GM23338 (cell line): ENCODE measurements around the gene KCTD1. TPM values are rescaled to one million over a fixed set of nuclear protein-coding genes. Genes with fewer than 3 reads are reported as not detected.

Experiments
- ATAC-seq: fragments of 200-7000 bp; cut with Tn5 transposase; 3 replicates; pipeline ENCODE4 v1.9.1; 2020
- DNase-seq: peaks from one replicate; pipeline ENCODE4 v3.0.0-alpha.2; 2015; ENCODE audit warnings: low spot score
- H2AFZ ChIP-seq: fragments of 200-600 bp; sonication (generic); 2 replicates; pipeline ENCODE4 v1.8.0; 2016; ENCODE audit warnings: antibody characterized with exemption, mild to moderate bottlenecking, moderate library complexity
- H3F3A ChIP-seq: fragments of 200-600 bp; sonication (generic); replicated peaks from 2 replicates; pipeline ENCODE4 v1.8.0; 2017; ENCODE audit warnings: antibody characterized with exemption, mixed run types, low read depth
- H3K27ac ChIP-seq: fragments of 200-600 bp; sonication (generic); 2 replicates; pipeline ENCODE4 v1.6.1; 2016; ENCODE audit warnings: low read depth
- H3K27me3 ChIP-seq: fragments of 200-600 bp; sonication (generic); 2 replicates; pipeline ENCODE4 v1.8.0; 2016; ENCODE audit warnings: mild to moderate bottlenecking, mixed run types, moderate library complexity; ENCODE audit not compliant: insufficient read depth
- H3K36me3 ChIP-seq: fragments of 200-600 bp; sonication (generic); 2 replicates; pipeline ENCODE4 v1.8.0; 2016; ENCODE audit warnings: mild to moderate bottlenecking; ENCODE audit not compliant: insufficient read depth
- H3K4me1 ChIP-seq: fragments of 200-600 bp; sonication (generic); 2 replicates; pipeline ENCODE4 v1.8.0; 2016; ENCODE audit warnings: mild to moderate bottlenecking, moderate library complexity; ENCODE audit not compliant: insufficient read depth
- H3K4me2 ChIP-seq: fragments of 200-600 bp; sonication (generic); 2 replicates; pipeline ENCODE4 v1.7.1; 2017; ENCODE audit warnings: mixed run types
- H3K4me3 ChIP-seq: fragments of 200-600 bp; sonication (generic); 2 replicates; pipeline ENCODE4 v1.6.1; 2016; ENCODE audit warnings: mixed run types
- H3K79me2 ChIP-seq: fragments of 200-600 bp; sonication (generic); replicated peaks from 2 replicates; pipeline ENCODE4 v1.8.0; 2017; ENCODE audit warnings: mild to moderate bottlenecking; ENCODE audit not compliant: insufficient read depth
- H3K9me2 ChIP-seq: fragments of 200-600 bp; sonication (generic); 2 replicates; pipeline ENCODE4 v1.8.0; 2017; ENCODE audit not compliant: insufficient read depth
- H4K20me1 ChIP-seq: fragments of 200-600 bp; sonication (generic); replicated peaks from 2 replicates; pipeline ENCODE4 v1.8.0; 2017; ENCODE audit warnings: mild to moderate bottlenecking; ENCODE audit not compliant: insufficient read depth
- H3K27ac Mint-ChIP-seq: 2 replicates; pipeline ENCODE4 v1.8.0; 2020; ENCODE audit warnings: inconsistent platforms, mild to moderate bottlenecking, moderate library complexity, mixed read lengths
- H3K27me3 Mint-ChIP-seq: 3 replicates; pipeline ENCODE4 v1.8.0; 2022; ENCODE audit warnings: low read depth, mild to moderate bottlenecking, moderate library complexity, mixed read lengths, inconsistent platforms; ENCODE audit not compliant: insufficient read depth, poor library complexity
- H3K36me3 Mint-ChIP-seq: 3 replicates; pipeline ENCODE4 v1.8.0; 2021; ENCODE audit warnings: low read depth, mild to moderate bottlenecking, inconsistent platforms, moderate library complexity, mixed read lengths
- H3K4me1 Mint-ChIP-seq: 3 replicates; pipeline ENCODE4 v1.8.0; 2020; ENCODE audit warnings: mild to moderate bottlenecking, inconsistent platforms, mixed read lengths
- H3K4me3 Mint-ChIP-seq: 3 replicates; pipeline ENCODE4 v1.8.0; 2021; ENCODE audit warnings: moderate library complexity, mild to moderate bottlenecking, inconsistent platforms, mixed read lengths
- H3K9me3 Mint-ChIP-seq: 3 replicates; pipeline ENCODE4 v1.8.0; 2020; ENCODE audit warnings: moderate library complexity, mild to moderate bottlenecking, inconsistent platforms, mixed read lengths
- EZH2phosphoT487 ChIP-seq: fragments of 200-600 bp; sonication (generic); IDR thresholded peaks from one replicate; pipeline ENCODE4 v1.8.1; 2018; ENCODE audit warnings: antibody characterized with exemption; ENCODE audit not compliant: unreplicated experiment
- JUNB ChIP-seq: IDR thresholded peaks from one replicate; pipeline ENCODE4 v1.6.1; 2016; ENCODE audit warnings: antibody characterized with exemption; ENCODE audit not compliant: unreplicated experiment
- NANOG ChIP-seq: IDR thresholded peaks from 2 replicates; pipeline ENCODE4 v1.6.1; 2016; ENCODE audit warnings: antibody characterized with exemption, borderline replicate concordance
- POLR2AphosphoS5 ChIP-seq: IDR thresholded peaks from 2 replicates; pipeline ENCODE4 v1.6.1; 2016; ENCODE audit warnings: antibody characterized with exemption, low read depth
- STAT1 ChIP-seq: IDR thresholded peaks from one replicate; pipeline ENCODE4 v1.6.1; 2016; ENCODE audit warnings: antibody characterized with exemption; ENCODE audit not compliant: unreplicated experiment
- polyA plus RNA-seq: library from polyadenylated mRNA; unstranded; fragments of >200 nt; fragmentation: Nextera tagmentation; extraction: Ambion mirVana; gene quantifications from 2 replicates; pipeline ENCODE4 v1.2.1, GENCODE V29; 2016
- total RNA-seq: library from RNA; depleted of rRNA; stranded (reverse); fragments of >200 nt; shearing (Covaris generic); gene quantifications from 2 replicates; pipeline ENCODE4 v1.2.3, GENCODE V29; 2014
- TF ChIP-seq, protein P1 (sequence below): IDR thresholded peaks from one replicate; pipeline ENCODE4 v1.6.1; 2018; ENCODE audit warnings: antibody characterized with exemption; ENCODE audit not compliant: unreplicated experiment
- TF ChIP-seq, protein P2 (sequence below): IDR thresholded peaks from 2 replicates; pipeline ENCODE4 v1.6.1; 2016; ENCODE audit warnings: antibody characterized with exemption
- TF ChIP-seq, protein P3 (sequence below): fragments of 250-450 bp; sonication (Bioruptor Pico); IDR thresholded peaks from 2 replicates; pipeline ENCODE4 v1.5.0; 2020; ENCODE audit warnings: mild to moderate bottlenecking, moderate library complexity

The KCTD1 gene
- total and polyA plus RNA-seq, 2 experiments from 2014 or later = 7.1 to 20.5 TPM

DNA sequence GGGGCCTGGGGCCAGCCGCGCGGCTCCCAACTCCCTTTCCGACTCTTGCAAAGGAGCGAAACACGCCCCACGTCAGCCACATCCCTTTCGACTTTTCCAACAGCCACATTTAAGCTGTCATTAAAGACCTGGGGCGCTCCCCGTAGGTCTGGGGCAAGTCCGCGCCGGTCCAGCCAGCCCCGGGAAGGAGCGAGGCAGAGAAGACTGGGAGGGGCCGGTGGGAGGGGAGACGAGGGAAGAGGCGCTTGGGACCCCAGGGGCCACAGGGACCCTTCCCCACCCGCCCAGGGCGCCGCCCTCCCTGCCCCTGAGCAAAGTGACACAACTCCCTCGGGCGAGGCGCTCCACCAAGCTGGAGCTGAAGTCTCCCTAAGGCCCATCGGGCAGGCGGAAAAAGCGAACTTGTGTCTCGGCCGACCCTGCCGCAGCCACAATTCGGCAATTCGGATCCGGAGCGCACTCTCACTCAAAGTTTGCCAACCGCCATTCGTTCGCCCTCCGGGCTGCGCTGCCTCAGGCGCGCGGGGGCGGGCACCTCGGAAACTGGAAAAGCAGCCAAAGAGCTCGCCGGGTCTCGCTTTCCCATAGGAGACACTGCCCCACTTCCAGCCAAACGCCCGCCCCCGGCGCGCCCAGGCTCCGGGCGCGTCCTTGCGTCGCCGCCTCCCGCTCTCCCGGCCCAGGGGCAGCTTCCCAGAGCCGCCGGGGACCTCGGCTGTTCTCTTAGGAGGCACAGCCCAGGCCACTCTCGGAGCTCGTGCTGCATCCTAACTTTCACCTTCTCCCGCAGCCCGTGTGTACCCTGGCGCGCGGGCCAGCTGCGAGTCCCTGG is 1.1 kb upstream of the KCTD1 start:
- H3K79me2 ChIP-seq = peaks cover 16% of the 10 kb centered on the region
- H3K9me2 ChIP-seq = no peaks in the 10 kb centered on the region
- Mint-ChIP-seq H3K36me3 (0 out of 3 replicates have a peak, but pooled peaks cover 5% of the 10 kb centered on the region), H3K27me3 (peaks cover 66% of the 10 kb centered on the region), H3K9me3 (no peaks in the 10 kb centered on the region; the same call in 2 of the 3 replicates), H3K4me3 (peak overlapping the region; percentile 76), H3K4me1 (peaks cover 34% of the 10 kb centered on the region), H3K27ac (no peak overlapping the region)
- H3K4me2 ChIP-seq = peak overlapping the region; percentile 89
- H3K27me3 ChIP-seq = peaks cover 96% of the 10 kb centered on the region
- no peaks in the 10 kb centered on the region; the same call in 1 of the 2 replicates for H3F3A ChIP-seq
- H3K36me3 ChIP-seq = no peaks in the 10 kb centered on the region
- H4K20me1 ChIP-seq = 0 out of 2 replicates have a peak, but pooled peaks cover 14% of the 10 kb centered on the region
- no peak overlapping the region for H3K27ac ChIP-seq
- H3K4me1 ChIP-seq = peaks cover 29% of the 10 kb centered on the region
- no peak for TF ChIP-seq STAT1
- TF ChIP-seq, protein P1, sequence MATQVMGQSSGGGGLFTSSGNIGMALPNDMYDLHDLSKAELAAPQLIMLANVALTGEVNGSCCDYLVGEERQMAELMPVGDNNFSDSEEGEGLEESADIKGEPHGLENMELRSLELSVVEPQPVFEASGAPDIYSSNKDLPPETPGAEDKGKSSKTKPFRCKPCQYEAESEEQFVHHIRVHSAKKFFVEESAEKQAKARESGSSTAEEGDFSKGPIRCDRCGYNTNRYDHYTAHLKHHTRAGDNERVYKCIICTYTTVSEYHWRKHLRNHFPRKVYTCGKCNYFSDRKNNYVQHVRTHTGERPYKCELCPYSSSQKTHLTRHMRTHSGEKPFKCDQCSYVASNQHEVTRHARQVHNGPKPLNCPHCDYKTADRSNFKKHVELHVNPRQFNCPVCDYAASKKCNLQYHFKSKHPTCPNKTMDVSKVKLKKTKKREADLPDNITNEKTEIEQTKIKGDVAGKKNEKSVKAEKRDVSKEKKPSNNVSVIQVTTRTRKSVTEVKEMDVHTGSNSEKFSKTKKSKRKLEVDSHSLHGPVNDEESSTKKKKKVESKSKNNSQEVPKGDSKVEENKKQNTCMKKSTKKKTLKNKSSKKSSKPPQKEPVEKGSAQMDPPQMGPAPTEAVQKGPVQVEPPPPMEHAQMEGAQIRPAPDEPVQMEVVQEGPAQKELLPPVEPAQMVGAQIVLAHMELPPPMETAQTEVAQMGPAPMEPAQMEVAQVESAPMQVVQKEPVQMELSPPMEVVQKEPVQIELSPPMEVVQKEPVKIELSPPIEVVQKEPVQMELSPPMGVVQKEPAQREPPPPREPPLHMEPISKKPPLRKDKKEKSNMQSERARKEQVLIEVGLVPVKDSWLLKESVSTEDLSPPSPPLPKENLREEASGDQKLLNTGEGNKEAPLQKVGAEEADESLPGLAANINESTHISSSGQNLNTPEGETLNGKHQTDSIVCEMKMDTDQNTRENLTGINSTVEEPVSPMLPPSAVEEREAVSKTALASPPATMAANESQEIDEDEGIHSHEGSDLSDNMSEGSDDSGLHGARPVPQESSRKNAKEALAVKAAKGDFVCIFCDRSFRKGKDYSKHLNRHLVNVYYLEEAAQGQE = no peak
- TF ChIP-seq JUNB = no peak
- no peak for TF ChIP-seq NANOG
- no peak for TF ChIP-seq EZH2phosphoT487
- TF ChIP-seq, protein P2, sequence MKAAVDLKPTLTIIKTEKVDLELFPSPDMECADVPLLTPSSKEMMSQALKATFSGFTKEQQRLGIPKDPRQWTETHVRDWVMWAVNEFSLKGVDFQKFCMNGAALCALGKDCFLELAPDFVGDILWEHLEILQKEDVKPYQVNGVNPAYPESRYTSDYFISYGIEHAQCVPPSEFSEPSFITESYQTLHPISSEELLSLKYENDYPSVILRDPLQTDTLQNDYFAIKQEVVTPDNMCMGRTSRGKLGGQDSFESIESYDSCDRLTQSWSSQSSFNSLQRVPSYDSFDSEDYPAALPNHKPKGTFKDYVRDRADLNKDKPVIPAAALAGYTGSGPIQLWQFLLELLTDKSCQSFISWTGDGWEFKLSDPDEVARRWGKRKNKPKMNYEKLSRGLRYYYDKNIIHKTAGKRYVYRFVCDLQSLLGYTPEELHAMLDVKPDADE = no peak
- TF ChIP-seq POLR2AphosphoS5 = no peak
- ATAC-seq = peak; percentile 14
- H2AFZ ChIP-seq = peak overlapping the region; percentile 88
- H3K4me3 ChIP-seq = peak overlapping the region; percentile 77
- DNase-seq = peak; percentile 71

DNA sequence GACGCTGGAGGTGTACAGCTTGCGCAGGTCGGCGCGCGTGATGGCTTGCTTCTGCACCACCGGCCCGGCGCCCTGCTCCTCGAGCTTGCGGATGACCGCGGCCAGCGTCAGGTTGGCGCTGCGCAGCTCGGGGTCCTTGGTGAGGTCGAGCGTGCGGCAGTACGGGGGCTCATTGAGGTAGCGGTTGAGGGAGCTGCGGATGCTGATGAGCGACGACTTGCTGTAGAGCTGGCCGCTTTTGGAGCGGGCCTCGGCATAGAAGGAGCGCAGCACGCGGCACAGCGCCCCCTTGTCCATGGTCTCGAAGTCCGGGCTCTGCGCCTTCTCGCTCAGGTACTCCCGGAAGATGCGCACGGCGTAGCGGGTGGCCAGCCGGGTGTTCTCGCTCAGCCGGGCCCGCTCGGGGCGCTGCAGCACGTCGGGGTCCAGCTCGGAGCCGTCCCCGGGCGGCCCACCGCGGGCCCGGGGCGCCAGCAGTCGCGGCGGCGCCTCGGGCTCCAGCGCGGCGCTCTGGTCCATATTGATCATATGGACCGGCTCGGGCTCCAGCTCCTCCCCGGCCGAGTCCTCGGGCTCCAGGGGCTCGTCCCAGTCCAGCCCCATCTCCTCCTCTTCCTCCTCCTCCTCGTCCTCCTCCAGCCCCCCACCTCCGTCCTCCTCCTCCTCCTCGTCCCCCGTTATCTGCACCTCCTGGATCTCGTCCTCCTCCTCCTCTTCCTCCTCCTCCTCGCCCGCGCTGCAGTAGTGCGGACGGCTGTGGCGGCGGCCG is 523 bp downstream of the KCTD1 start:
- Mint-ChIP-seq H3K9me3 (no peaks in the 10 kb centered on the region; the same call in 2 of the 3 replicates), H3K4me3 (peak overlapping the region; percentile 80), H3K4me1 (peaks cover 40% of the 10 kb centered on the region), H3K27ac (no peak overlapping the region), H3K36me3 (0 out of 3 replicates have a peak, but pooled peaks cover 5% of the 10 kb centered on the region), H3K27me3 (peaks cover 58% of the 10 kb centered on the region)
- H4K20me1 ChIP-seq = peaks cover 17% of the 10 kb centered on the region; the same call in 1 of the 2 replicates
- H3F3A ChIP-seq = no peaks in the 10 kb centered on the region; the same call in 1 of the 2 replicates
- H3K36me3 ChIP-seq = no peaks in the 10 kb centered on the region
- H3K4me3 ChIP-seq = peak overlapping the region; percentile 77
- H2AFZ ChIP-seq = peak overlapping the region; percentile 93
- H3K27ac ChIP-seq = no peak overlapping the region
- peaks cover 32% of the 10 kb centered on the region for H3K79me2 ChIP-seq
- ATAC-seq = peak; percentile 57
- peaks cover 86% of the 10 kb centered on the region for H3K27me3 ChIP-seq
- H3K9me2 ChIP-seq = no peaks in the 10 kb centered on the region
- H3K4me2 ChIP-seq = peak overlapping the region; percentile 89
- peaks cover 33% of the 10 kb centered on the region for H3K4me1 ChIP-seq
- peak; percentile 92 for DNase-seq
- TF ChIP-seq, protein P3, sequence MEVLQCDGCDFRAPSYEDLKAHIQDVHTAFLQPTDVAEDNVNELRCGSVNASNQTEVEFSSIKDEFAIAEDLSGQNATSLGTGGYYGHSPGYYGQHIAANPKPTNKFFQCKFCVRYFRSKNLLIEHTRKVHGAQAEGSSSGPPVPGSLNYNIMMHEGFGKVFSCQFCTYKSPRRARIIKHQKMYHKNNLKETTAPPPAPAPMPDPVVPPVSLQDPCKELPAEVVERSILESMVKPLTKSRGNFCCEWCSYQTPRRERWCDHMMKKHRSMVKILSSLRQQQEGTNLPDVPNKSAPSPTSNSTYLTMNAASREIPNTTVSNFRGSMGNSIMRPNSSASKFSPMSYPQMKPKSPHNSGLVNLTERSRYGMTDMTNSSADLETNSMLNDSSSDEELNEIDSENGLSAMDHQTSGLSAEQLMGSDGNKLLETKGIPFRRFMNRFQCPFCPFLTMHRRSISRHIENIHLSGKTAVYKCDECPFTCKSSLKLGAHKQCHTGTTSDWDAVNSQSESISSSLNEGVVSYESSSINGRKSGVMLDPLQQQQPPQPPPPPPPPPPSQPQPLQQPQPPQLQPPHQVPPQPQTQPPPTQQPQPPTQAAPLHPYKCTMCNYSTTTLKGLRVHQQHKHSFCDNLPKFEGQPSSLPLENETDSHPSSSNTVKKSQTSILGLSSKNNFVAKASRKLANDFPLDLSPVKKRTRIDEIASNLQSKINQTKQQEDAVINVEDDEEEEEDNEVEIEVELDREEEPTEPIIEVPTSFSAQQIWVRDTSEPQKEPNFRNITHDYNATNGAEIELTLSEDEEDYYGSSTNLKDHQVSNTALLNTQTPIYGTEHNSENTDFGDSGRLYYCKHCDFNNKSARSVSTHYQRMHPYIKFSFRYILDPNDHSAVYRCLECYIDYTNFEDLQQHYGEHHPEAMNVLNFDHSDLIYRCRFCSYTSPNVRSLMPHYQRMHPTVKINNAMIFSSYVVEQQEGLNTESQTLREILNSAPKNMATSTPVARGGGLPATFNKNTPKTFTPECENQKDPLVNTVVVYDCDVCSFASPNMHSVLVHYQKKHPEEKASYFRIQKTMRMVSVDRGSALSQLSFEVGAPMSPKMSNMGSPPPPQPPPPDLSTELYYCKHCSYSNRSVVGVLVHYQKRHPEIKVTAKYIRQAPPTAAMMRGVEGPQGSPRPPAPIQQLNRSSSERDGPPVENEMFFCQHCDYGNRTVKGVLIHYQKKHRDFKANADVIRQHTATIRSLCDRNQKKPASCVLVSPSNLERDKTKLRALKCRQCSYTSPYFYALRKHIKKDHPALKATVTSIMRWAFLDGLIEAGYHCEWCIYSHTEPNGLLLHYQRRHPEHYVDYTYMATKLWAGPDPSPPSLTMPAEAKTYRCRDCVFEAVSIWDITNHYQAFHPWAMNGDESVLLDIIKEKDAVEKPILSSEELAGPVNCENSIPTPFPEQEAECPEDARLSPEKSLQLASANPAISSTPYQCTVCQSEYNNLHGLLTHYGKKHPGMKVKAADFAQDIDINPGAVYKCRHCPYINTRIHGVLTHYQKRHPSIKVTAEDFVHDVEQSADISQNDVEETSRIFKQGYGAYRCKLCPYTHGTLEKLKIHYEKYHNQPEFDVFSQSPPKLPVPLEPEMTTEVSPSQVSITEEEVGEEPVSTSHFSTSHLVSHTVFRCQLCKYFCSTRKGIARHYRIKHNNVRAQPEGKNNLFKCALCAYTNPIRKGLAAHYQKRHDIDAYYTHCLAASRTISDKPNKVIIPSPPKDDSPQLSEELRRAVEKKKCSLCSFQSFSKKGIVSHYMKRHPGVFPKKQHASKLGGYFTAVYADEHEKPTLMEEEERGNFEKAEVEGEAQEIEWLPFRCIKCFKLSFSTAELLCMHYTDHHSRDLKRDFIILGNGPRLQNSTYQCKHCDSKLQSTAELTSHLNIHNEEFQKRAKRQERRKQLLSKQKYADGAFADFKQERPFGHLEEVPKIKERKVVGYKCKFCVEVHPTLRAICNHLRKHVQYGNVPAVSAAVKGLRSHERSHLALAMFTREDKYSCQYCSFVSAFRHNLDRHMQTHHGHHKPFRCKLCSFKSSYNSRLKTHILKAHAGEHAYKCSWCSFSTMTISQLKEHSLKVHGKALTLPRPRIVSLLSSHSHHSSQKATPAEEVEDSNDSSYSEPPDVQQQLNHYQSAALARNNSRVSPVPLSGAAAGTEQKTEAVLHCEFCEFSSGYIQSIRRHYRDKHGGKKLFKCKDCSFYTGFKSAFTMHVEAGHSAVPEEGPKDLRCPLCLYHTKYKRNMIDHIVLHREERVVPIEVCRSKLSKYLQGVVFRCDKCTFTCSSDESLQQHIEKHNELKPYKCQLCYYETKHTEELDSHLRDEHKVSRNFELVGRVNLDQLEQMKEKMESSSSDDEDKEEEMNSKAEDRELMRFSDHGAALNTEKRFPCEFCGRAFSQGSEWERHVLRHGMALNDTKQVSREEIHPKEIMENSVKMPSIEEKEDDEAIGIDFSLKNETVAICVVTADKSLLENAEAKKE (CRISPR knock-in tag) = no peak
